Testis (tissue), 2 donors: ENCODE measurements around the gene MZT2B.
"Not testable (repeated sequence)": the region's sequence is repeated elsewhere in the genome, so short reads cannot be mapped to it uniquely, and the experiment has no call there.

Source experiments
- POLR2A ChIP-seq: fragments of 450-650 bp; IDR thresholded peaks from one replicate; pipeline ENCODE4 v1.6.1; 2017; ENCODE audit warnings: antibody characterized with exemption, mild to moderate bottlenecking, moderate library complexity
- TF ChIP-seq, protein P1 (sequence below), 3 experiments: fragments of 450-650 bp in 2 of 3; fragments of 200-600 bp in 1 of 3; sonication (generic) in 1 of 3; IDR thresholded peaks; one replicate each; pipeline ENCODE4 v1.5.1; 2016 to 2019; ENCODE audit warnings: antibody characterized with exemption in 3 of 3, mild to moderate bottlenecking in 2 of 3, moderate library complexity in 1 of 3

DNA sequence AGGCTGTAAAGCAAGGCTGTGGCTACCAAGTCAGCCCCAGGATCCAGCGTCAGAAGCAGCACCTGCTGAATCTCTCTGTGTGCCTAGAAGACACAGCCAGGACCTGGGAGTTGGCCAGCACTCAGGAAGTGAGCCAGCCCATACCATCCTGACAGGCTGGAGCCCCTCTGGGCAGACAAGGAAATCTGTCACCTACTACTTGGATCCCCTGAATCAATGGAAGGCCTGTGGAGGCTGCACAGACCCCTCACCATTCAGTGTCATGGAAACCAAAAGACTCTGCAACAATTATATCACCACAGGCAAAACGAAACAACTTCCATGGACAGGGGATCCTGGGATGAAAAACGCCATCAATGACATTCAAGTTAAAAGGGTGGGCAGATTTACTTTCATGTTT is 15.5 kb upstream of the MZT2B start:
- TF ChIP-seq, protein P1, sequence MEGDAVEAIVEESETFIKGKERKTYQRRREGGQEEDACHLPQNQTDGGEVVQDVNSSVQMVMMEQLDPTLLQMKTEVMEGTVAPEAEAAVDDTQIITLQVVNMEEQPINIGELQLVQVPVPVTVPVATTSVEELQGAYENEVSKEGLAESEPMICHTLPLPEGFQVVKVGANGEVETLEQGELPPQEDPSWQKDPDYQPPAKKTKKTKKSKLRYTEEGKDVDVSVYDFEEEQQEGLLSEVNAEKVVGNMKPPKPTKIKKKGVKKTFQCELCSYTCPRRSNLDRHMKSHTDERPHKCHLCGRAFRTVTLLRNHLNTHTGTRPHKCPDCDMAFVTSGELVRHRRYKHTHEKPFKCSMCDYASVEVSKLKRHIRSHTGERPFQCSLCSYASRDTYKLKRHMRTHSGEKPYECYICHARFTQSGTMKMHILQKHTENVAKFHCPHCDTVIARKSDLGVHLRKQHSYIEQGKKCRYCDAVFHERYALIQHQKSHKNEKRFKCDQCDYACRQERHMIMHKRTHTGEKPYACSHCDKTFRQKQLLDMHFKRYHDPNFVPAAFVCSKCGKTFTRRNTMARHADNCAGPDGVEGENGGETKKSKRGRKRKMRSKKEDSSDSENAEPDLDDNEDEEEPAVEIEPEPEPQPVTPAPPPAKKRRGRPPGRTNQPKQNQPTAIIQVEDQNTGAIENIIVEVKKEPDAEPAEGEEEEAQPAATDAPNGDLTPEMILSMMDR (IDR thresholded peaks at IDR 0.05) = not testable (repeated sequence)
- TF ChIP-seq POLR2A = not testable (repeated sequence)
